Spleen (tissue), 11 donors: ENCODE measurements around the gene PLXNC1. TPM values are rescaled to one million over a fixed set of nuclear protein-coding genes. Genes with fewer than 3 reads are reported as not detected.

Source experiments
- DNase-seq: peaks from one replicate; pipeline ENCODE4 v3.0.0-alpha.2; 2020
- H3K27ac ChIP-seq, 8 donors: fragments of 200-600 bp; sonication (generic) in 7 of 8; 1 replicate in 4 of 8; 2 replicates in 4 of 8; pipeline versions ENCODE4 v1.5.0 to v1.8.0; 2016 to 2021; ENCODE audit warnings: inconsistent platforms in 4 of 8, mild to moderate bottlenecking in 4 of 8, moderate library complexity in 1 of 8
- H3K27me3 ChIP-seq, 7 donors: fragments of 200-600 bp; sonication (generic) in 6 of 7; replicated peaks in 1 of 7; 1 replicate in 4 of 7; 2 replicates in 3 of 7; pipeline versions ENCODE4 v1.5.0 to v1.8.0; 2016 to 2021; ENCODE audit warnings: inconsistent platforms in 3 of 7, mild to moderate bottlenecking in 1 of 7
- H3K36me3 ChIP-seq, 6 donors: fragments of 200-600 bp; sonication (generic) in 5 of 6; 1 replicate in 4 of 6; 2 replicates in 2 of 6; pipeline versions ENCODE4 v1.5.0 to v1.8.0; 2016 to 2021; ENCODE audit warnings: inconsistent platforms in 2 of 6
- H3K4me1 ChIP-seq, 6 donors: fragments of 200-600 bp; sonication (generic) in 5 of 6; 1 replicate in 3 of 6; 2 replicates in 3 of 6; pipeline versions ENCODE4 v1.5.0 to v1.8.0; 2016 to 2021; ENCODE audit warnings: inconsistent platforms in 3 of 6
- H3K4me3 ChIP-seq, 8 donors: fragments of 200-600 bp; sonication (generic) in 7 of 8; 1 replicate in 4 of 8; 2 replicates in 4 of 8; pipeline versions ENCODE4 v1.5.0 to v1.8.0; 2016 to 2021; ENCODE audit warnings: inconsistent platforms in 4 of 8, mild to moderate bottlenecking in 4 of 8, moderate library complexity in 2 of 8
- H3K9me3 ChIP-seq, 8 donors: fragments of 200-600 bp; sonication (generic) in 7 of 8; 1 replicate in 4 of 8; 2 replicates in 4 of 8; pipeline versions ENCODE4 v1.5.0 to v1.8.0; 2016 to 2021; ENCODE audit warnings: inconsistent platforms in 4 of 8
- POLR2A ChIP-seq, 3 donors: fragments of 450-650 bp; IDR thresholded peaks; one replicate each; pipeline ENCODE4 v1.5.1; 2017; ENCODE audit warnings: antibody characterized with exemption in 3 of 3, mild to moderate bottlenecking in 1 of 3
- POLR2AphosphoS5 ChIP-seq, 3 donors: sonication (generic); formaldehyde crosslinking; IDR thresholded peaks; one replicate each; pipeline ENCODE4 v1.5.1; 2017; ENCODE audit warnings: antibody characterized with exemption in 3 of 3
- WGBS, 5 donors: extraction: QIAGEN DNeasy Blood & Tissue Kit in 3 of 5; methylation state at CpG; one replicate each; pipeline versions ENCODE4 v1.1.5 to v1.1.7; 2013 to 2018; 5-methylcytosine and 5-hydroxymethylcytosine counted together
- intact Hi-C: fragments of 100-400 bp; cut with DNase I; formaldehyde crosslinking; loops from one replicate; pipeline ENCODE4 v1.15.0; 2023; ENCODE audit warnings: low total_unique reads
- polyA plus RNA-seq, 3 donors: library from polyadenylated mRNA; stranded (reverse); fragments of 200-250 nt; gene quantifications; one replicate each; pipeline ENCODE4 v1.2.1, GENCODE V29; 2013
- total RNA-seq, 7 donors: library from RNA; depleted of rRNA in 3 of 7; stranded (reverse); fragments of >200 nt in 3 of 7; fragmentation: NEBNext Ultra II Directional in 4 of 7; extraction: Animal tissue kit (Norgen Biotek cat#: 25700) in 4 of 7; gene quantifications; one replicate each; pipeline versions ENCODE4 v1.1.0 to v1.2.1, GENCODE V29; 2016 to 2021
- TF ChIP-seq, protein P1 (sequence below), 11 experiments: fragments of 200-600 bp in 7 of 11; fragments of 450-650 bp in 4 of 11; sonication (generic) in 4 of 11; IDR thresholded peaks in 8 of 11; conservative IDR thresholded peaks in 3 of 11; 1 replicate in 7 of 11; 2 replicates in 4 of 11; pipeline versions ENCODE4 v1.4.0 to v1.8.0; 2016 to 2021; ENCODE audit warnings: antibody characterized with exemption in 11 of 11, inconsistent platforms in 4 of 11, mild to moderate bottlenecking in 1 of 11
- donor health status: healthy with polysubstance abuse.
- donor health status: DM: no; HTN: no; CAD: no; lungs with moderate emphysema.
- donor health status: DM: no; HTN: no; CAD: no.
- donor health status: Bipolar disorder and iron deficiency.
- donor health status: healthy.
- donor health status: DM: no; HTN: no; CAD: no.
- donor health status: DM: yes; HTN: yes; CAD: no.

Gene PLXNC1
- total and polyA plus RNA-seq, 10 donors = 6.8 to 138 (median 69.7) TPM

DNA sequence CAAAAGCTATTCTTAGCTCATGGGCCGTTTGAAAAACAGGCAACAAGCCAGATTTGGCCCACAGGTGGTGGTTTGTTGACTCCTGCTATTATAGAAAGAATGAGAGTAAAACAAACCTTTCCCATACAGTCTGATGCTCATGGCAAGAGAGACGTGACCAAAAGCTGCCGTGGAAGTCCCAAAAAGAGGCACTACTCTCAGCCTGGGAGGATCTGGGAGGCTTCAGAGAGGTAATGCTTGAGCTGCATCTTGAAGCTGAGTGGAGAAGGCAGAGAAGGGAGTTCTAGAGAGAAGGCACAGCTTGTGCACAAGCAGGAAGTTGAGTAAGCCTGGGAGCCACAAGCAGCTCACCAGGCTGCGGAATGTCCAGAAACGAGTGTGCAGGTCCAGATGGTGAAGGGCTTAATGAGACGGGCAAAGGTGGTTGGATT, 9.6 kb downstream of the PLXNC1 start:
- H3K9me3 ChIP-seq = no peaks in the 10 kb centered on the region
- TF ChIP-seq POLR2A (IDR thresholded peaks at IDR 0.05) (no peak), POLR2AphosphoS5 (IDR thresholded peaks at IDR 0.05) (no peak)
- TF ChIP-seq, protein P1, sequence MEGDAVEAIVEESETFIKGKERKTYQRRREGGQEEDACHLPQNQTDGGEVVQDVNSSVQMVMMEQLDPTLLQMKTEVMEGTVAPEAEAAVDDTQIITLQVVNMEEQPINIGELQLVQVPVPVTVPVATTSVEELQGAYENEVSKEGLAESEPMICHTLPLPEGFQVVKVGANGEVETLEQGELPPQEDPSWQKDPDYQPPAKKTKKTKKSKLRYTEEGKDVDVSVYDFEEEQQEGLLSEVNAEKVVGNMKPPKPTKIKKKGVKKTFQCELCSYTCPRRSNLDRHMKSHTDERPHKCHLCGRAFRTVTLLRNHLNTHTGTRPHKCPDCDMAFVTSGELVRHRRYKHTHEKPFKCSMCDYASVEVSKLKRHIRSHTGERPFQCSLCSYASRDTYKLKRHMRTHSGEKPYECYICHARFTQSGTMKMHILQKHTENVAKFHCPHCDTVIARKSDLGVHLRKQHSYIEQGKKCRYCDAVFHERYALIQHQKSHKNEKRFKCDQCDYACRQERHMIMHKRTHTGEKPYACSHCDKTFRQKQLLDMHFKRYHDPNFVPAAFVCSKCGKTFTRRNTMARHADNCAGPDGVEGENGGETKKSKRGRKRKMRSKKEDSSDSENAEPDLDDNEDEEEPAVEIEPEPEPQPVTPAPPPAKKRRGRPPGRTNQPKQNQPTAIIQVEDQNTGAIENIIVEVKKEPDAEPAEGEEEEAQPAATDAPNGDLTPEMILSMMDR (IDR thresholded peaks at IDR 0.05 in 8 of 11, conservative IDR thresholded peaks at IDR 0.05 in 3 of 11) = no peak
- H3K36me3 ChIP-seq = peaks cover 0 to 15% (median 0%) of the 10 kb centered on the region in 6 donors
- peak overlapping the region in 7 of 8 donors; percentile 31 to 81 (median 64) for H3K27ac ChIP-seq
- peaks cover 6 to 72% (median 23%) of the 10 kb centered on the region in 6 donors for H3K4me1 ChIP-seq
- H3K4me3 ChIP-seq = peak overlapping the region in 1 of 8 donors; percentile 8
- WGBS, 5 donors = 28 to 49% (median 31%) methylated on average over 6 of the region's 6 CpGs
- no peaks in the 10 kb centered on the region for H3K27me3 ChIP-seq
- DNase-seq = no peak
- intact Hi-C loops = no loop called here

DNA sequence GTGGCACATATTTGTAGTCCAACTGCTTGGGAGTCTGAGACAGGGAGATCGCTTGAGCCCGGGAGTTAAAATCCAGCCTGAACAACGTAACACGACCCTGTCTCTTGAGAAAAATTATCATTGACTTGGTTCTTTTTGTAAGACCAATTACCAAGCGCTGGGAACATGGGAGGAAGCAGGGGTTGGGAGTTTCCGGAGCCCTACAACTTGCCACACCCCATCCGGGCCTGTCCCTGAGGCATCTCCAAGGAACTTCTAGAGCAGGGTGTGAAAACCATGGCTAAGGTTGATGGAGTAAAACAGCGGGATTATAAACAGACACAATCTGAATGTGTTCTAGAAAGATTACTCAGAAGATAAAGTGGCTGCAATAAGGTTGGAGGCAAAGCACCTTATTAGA, 10.3 kb downstream of the PLXNC1 start:
- H3K9me3 ChIP-seq = no peaks in the 10 kb centered on the region
- H3K27ac ChIP-seq = peak overlapping the region in 5 of 8 donors; percentile 36 to 81 (median 66)
- no peak for TF ChIP-seq POLR2A (IDR thresholded peaks at IDR 0.05)
- TF ChIP-seq, protein P1 (IDR thresholded peaks at IDR 0.05 in 8 of 11, conservative IDR thresholded peaks at IDR 0.05 in 3 of 11) = no peak
- H3K4me1 ChIP-seq = peaks cover 6 to 66% (median 23%) of the 10 kb centered on the region in 6 donors
- H3K27me3 ChIP-seq = no peaks in the 10 kb centered on the region
- intact Hi-C loops = no loop called here
- no peak for DNase-seq
- no peak overlapping the region for H3K4me3 ChIP-seq
- H3K36me3 ChIP-seq = peaks cover 0 to 11% (median 0%) of the 10 kb centered on the region in 6 donors
- WGBS, 5 donors = 80 to 91% (median 86%) methylated on average over 8 of the region's 8 CpGs

GRCh38 chr12:94162108-94162507, 13.7 kb downstream of the PLXNC1 start:
- WGBS, 5 donors = 85 to 90% (median 89%) methylated on average over 3 of the region's 3 CpGs
- Histone ChIP-seq H3K9me3 (no peaks in the 10 kb centered on the region), H3K27me3 (no peaks in the 10 kb centered on the region), H3K36me3 (peaks cover 0 to 7% (median 0%) of the 10 kb centered on the region in 6 donors), H3K27ac (no peak overlapping the region), H3K4me3 (no peak overlapping the region), H3K4me1 (peaks cover 6 to 43% (median 21%) of the 10 kb centered on the region in 6 donors)
- intact Hi-C loops = no loop called here
- no peak for DNase-seq
- TF ChIP-seq POLR2A (IDR thresholded peaks at IDR 0.05) = no peak

DNA sequence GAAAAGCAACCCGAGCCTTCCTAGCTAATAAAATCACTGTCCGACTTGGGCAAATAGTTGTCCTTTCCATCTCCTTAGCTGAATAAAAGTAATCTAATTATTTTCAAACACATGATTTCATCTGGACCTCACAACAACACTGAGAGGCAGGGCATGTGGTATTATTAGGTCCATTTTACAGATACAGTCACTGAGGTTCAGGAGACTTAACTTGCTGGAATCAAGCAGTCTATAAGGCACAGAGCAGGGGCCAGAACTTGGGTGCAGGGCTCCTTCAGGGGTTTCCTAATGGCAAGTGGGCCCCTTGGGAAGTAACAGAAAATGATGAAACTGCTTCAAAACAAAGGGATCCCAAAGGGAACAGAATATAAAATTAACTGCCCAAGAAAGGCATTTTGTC, 15.5 kb downstream of the PLXNC1 start:
- H3K36me3 ChIP-seq = peaks cover 0 to 10% (median 0%) of the 10 kb centered on the region in 6 donors
- H3K9me3 ChIP-seq = no peaks in the 10 kb centered on the region
- intact Hi-C loops = no loop called here
- H3K4me1 ChIP-seq = peaks cover 0 to 39% (median 4%) of the 10 kb centered on the region in 6 donors
- H3K4me3 ChIP-seq = no peak overlapping the region
- no peak overlapping the region for H3K27ac ChIP-seq
- TF ChIP-seq, protein P1 (IDR thresholded peaks at IDR 0.05 in 8 of 11, conservative IDR thresholded peaks at IDR 0.05 in 3 of 11) = no peak
- TF ChIP-seq POLR2AphosphoS5 (IDR thresholded peaks at IDR 0.05) = no peak
- no peak for TF ChIP-seq POLR2A (IDR thresholded peaks at IDR 0.05)
- DNase-seq = no peak
- 81 to 98% (median 95%) methylated on average over 2 of the region's 2 CpGs for WGBS, 5 donors
- no peaks in the 10 kb centered on the region for H3K27me3 ChIP-seq
